NOMO-1 (cell line): ENCODE data around the gene NCAPD2.
"Not testable (repeated sequence)": the region's sequence is repeated elsewhere in the genome, so short reads cannot be mapped to it uniquely, and the experiment has no call there.

ENCODE experiments used
- DNase-seq, 2 experiments: peaks; one replicate each; lab custom pipeline; 2025; ENCODE audit not compliant: unreplicated experiment in 2 of 2; lab: John Stamatoyannopoulos, UW

The NCAPD2 gene

GRCh38 chr12:6542209-6543009, 48.5 kb downstream of the NCAPD2 start:
- peak in 1 of 2 experiments; percentile 21 for DNase-seq

DNA sequence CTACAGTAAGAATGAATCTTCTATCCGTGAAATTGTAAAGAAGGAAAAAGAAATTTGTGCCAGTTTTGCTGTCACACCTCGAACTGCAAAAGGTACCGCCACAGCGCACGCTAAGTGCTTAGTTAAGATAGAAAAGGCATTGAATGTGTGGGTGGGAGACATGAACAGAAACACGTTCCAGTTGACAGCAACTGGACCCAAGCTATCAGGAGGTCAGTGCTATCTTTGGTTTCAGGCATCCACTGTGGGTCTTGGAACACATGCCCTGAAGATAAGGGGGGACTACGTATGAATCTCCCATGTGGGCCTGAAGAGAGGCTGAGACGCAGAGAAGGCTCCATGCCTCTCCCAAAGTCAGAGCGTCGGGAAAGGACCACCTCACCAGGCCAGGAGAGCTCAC, 52.1 kb downstream of the NCAPD2 start:
- no peak for DNase-seq

GRCh38 chr12:6547566-6547965, 53.7 kb downstream of the NCAPD2 start:
- DNase-seq = no peak

DNA sequence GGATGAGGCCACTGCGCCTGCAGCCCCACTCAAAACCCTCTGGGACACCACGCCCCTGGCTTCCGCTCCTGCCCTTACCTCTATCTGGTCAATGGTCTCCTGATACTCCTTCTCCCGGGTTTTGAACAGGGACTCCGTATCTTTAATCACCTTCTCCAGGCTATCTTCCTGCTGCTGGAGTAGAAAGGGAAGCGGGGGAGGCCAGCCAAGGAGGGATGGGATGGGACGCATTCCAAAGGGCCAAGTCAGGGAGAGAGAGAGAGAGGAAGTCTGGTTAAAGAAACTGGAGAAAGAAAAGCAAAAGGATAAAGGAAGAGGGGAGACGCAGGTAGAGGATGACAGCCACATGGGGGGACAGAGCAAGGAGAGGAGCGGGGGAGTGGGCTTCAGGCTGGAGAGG, 54.1 kb downstream of the NCAPD2 start:
- no peak for DNase-seq

- no peak for DNase-seq
These were observed 54.7 kb downstream of the NCAPD2 start for GRCh38 chr12:6548556-6548955.

- peak; percentile 33 to 54 for DNase-seq
These were observed 55.2 kb downstream of the NCAPD2 start for GRCh38 chr12:6548966-6549683.

DNA sequence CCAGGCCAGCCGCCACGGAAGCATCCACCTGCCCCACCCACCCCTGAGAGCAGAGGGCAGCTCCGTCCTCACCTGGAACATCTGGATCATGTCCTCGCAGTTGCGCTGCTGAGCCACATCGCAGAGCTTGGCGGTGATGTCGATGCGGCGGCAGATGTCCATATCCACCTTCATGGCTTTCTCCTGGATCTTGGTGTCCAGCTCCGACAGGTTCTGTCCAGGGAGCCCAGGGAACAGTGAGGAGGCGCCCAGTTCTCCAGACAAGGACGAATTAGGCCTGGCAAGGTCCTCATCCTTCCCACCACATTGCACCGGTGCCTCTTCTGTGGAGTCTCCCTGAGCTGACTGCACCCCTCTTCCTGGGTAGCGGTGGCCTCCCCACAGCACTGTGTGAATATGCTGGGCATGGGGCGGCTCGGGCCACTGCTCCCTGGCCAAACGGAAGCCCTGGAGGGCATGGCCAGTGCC, 55.8 kb downstream of the NCAPD2 start:
- no peak for DNase-seq

- peak; percentile 91 to 92 for DNase-seq
These were observed 56.6 kb downstream of the NCAPD2 start for GRCh38 chr12:6550294-6551062.

DNA sequence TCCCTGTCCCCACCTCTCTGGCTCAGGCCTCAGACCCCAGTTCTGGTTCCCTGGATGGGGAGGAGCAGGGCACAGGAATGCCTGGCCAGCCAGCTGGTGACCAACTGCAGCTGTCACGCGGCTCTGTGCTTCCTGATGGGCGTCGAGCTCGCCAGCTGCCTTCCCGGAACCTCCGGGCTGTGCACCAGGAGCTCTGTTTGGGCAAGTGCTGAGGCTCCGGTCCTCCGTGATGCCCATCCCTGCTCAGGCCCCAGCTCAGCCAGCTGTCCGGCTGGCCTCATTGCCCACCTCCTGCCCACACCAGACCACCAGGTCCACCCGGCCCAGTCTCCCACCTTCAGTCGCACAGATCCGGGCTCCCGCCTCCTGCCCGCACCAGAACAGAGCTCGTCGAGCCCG, 57.2 kb downstream of the NCAPD2 start:
- no peak for DNase-seq

DNA sequence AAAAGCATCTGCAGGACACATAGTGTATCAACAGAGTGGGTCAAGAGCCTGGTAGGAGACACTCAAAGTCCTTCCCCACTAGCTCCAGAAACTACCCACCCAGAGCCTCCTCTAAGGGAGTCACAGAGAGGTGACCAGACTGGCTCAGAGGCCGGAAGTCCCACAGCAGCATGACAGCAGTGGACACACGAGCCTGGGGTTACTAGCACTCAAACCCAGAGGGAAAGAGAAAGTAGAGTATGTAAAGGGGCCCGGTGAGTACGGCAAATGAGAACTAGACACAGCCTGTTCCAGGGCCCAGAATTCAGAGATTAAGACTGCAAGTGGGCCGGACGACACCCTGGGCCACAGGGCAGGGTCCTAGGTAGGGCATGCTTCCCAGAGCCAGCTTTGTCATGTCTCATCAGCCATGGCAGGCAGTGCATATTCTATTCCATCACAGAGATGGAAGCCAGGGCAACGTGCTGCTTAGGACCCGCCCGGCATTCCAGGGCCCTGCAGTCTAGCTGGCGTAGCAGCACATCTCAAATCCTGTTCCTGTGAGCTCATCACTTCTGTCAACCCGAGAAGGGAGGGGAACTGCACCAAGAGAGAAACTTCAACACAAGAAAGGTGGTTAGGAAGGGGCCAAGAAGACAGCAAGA, 57.7 kb downstream of the NCAPD2 start:
- no peak for DNase-seq

DNA sequence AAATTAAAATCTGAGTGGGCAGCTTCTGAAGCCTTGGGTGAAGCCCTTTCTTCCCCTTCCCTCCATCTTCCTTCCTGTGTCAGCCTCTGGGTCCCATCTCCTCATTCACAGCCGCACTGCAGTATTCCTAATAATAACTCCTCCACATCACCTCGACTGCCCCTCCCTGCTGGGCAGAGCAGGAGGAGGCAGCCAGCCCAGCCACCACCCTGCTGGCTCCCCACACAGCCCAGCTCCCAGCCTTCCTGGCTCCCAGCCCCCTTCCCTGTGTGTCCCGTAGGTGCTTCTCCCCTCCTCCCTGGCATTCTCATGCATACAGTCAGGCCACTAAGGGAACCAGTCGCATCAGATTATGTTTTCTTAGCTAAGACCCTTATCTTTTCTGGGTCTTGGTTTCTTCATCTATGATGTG, 58.2 kb downstream of the NCAPD2 start:
- DNase-seq = no peak

- DNase-seq = no peak
These were observed 59.4 kb downstream of the NCAPD2 start for GRCh38 chr12:6553051-6553868.

- peak; percentile 38 to 49 for DNase-seq
These were observed 60.5 kb downstream of the NCAPD2 start for GRCh38 chr12:6554168-6555017.

- DNase-seq = no peak
These were observed 61.3 kb downstream of the NCAPD2 start for GRCh38 chr12:6555018-6555691.

- not testable (repeated sequence) for DNase-seq
These were observed 62.6 kb downstream of the NCAPD2 start for GRCh38 chr12:6556496-6556817.

GRCh38 chr12:6556857-6557256, 63.0 kb downstream of the NCAPD2 start:
- DNase-seq = no peak

DNA sequence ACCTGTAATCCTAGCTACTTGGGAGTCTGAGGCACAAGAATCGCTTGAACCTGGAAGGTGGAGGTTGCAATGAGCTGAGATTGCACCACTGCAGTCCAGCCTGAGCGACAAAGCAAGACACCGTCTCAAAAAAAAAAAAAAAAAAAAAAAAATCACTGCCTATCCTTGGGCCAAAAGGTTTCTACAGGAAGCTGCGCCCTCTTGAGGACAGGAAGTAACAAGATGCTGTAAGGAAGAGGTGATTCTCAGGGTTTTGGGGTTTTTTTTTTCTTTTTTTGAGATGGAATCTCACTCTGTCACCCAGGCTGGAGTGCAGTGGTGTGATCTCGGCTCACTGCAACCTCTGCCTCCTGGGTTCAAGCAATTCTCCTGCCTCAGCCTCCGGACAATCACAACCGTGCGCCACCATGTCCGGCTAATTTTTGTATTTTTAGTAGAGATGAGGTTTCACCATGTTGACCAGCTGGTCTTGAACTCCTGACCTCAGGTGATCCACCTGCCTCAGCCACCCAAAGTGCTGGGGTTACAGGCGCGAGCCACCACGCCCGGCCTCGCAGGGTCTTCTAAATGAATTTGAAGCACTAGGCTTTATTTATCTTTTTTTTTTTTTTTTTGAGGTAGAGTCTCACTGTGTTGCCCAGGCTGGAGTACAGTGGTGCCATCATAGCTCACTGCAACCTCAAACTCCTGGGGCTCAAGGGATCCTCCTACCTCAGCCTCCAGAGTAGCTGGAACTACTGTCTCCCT, 64.3 kb downstream of the NCAPD2 start:
- DNase-seq = peak; percentile 54 to 67

DNA sequence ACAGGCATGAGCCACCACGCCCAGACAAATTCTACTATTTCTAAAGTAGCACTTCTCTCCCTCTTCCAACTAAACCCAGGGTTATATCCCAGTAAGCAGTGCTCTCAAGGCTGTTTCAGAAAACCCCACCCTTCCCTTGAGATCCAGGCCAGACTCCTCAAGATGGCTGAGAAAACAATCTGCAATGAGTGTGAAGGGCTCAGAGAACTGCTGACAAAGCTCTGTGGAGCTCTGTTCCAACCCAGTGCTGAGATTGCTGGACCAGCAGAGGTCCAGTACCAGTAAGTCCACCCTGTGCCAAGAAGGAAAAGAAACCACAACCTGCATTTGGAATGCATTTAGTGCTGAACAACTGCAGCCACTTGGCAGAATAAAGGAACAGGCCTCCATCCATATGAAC, 65.6 kb downstream of the NCAPD2 start:
- no peak for DNase-seq
